ENCODE data around the gene CDK5. TPM values are rescaled to one million over a fixed set of nuclear protein-coding genes. Genes with fewer than 3 reads are reported as not detected.

CDK5 gene
- total RNA-seq, 1 experiment from 2014 or later: 19.8 TPM

GRCh38 chr7:151095123-151095797, 37.6 kb upstream of the CDK5 start:
- ChIA-PET RAD21 (ENCODE audit: low non-redundant PET in 1 of 2, low total read pairs in 2 of 2, uncharacterized antibody in 2 of 2, unreplicated experiment in 2 of 2) (no interaction called here), POLR2A (no interaction called here)

More at GRCh38 chr7:151095123-151095797, 37.6 kb upstream of the CDK5 start:
- Histone ChIP-seq H3K4me3 (replicated peaks in 1 of 2; ENCODE audit: low read depth in 1 of 2, low read length in 2 of 2) (no peak overlapping the region), H3K79me2 (ENCODE audit: insufficient read depth, low read length) (peaks cover 97% of the 10 kb centered on the region), H3K27me3 (ENCODE audit: insufficient read depth, low read length) (no peaks in the 10 kb centered on the region), H4K20me1 (ENCODE audit: insufficient read depth) (no peaks in the 10 kb centered on the region; the same call in 1 of the 2 replicates), H3K9me2 (ENCODE audit: insufficient read depth) (no peaks in the 10 kb centered on the region), H3K9ac (ENCODE audit: low read length) (no peak overlapping the region), H3K36me3 (ENCODE audit: control insufficient read depth in 1 of 2, insufficient read depth in 2 of 2, low read length in 2 of 2) (peaks cover 0 to 14% of the 10 kb centered on the region in 2 experiments; a peak in 1 of 4 replicates), H3K9me3 (ENCODE audit: control insufficient read depth in 1 of 2, insufficient read depth in 1 of 2, low read depth in 1 of 2, low read length in 2 of 2) (no peaks in the 10 kb centered on the region), H2AFZ (ENCODE audit: low read depth, low read length, poor library complexity, severe bottlenecking) (no peak overlapping the region), H3K4me1 (ENCODE audit: control insufficient read depth in 1 of 2, insufficient read depth in 2 of 2, low read length in 2 of 2) (no peaks in the 10 kb centered on the region), H3K27ac (ENCODE audit: low read depth, low read length) (no peak overlapping the region), H3K4me2 (ENCODE audit: low read length) (no peak overlapping the region)
- no TSS peak for BruUV-seq (replicated peaks)
- TF ChIP-seq RAD21 (IDR thresholded peaks at IDR 0.05; ENCODE audit: low read depth) (peak; percentile 26; the same call in 1 of the 2 replicates), CTCF (IDR thresholded peaks at IDR 0.05 in 2 of 3, conservative IDR thresholded peaks at IDR 0.05 in 1 of 3; ENCODE audit: borderline replicate concordance in 1 of 3, insufficient read depth in 1 of 3, low read depth in 2 of 3, low read length in 2 of 3) (0 out of 6 replicates have a peak, but pooled peaks of 1 of the 3 experiments have one; percentile 9), SRF (IDR thresholded peaks at IDR 0.05; ENCODE audit: low read depth) (no peak)
- 0 out of 2 replicates have a peak, but pooled peaks have one; percentile 26 for ATAC-seq
- CTCF ChIA-PET: interaction anchor here (0.7 kb wide), 1 partner anchor 130 kb away, joined by 4 read pairs; no protein-coding TSS in a partner anchor
- DNase-seq (ENCODE audit: low read depth, low spot score): no peak
- intact Hi-C loops (cut with micrococcal nuclease): no loop called here

Measured in HCT116 (cell line).